ENCODE results near the gene CRYL1.

- TF ChIP-seq CTCF (IDR thresholded peaks at IDR 0.05), result no peak
- no peak for TF ChIP-seq ZFX (IDR thresholded peaks at IDR 0.05; ENCODE audit: borderline replicate concordance)
Observed at GRCh38 chr13:20491926-20492435, 33.7 kb downstream of the CRYL1 start.
